Lung microvascular endothelial cell (primary cell): ENCODE results near the gene C2CD2. TPM values are rescaled to one million over a fixed set of nuclear protein-coding genes. Genes with fewer than 3 reads are reported as not detected.

ENCODE experiments used
- DNase-seq, 2 donors: peaks; one replicate each; pipeline versions ENCODE4 v3.0.0 to v3.0.0-alpha.2; 2010; ENCODE audit warnings: low read depth in 2 of 2
- total RNA-seq: library from RNA; depleted of rRNA; stranded (reverse); fragments of >200 nt; gene quantifications from 2 replicates; pipeline ENCODE4 v1.2.1, GENCODE V29; 2014

The C2CD2 gene
- total RNA-seq, 1 donor from 2014 or later, result 34.3 TPM

DNA sequence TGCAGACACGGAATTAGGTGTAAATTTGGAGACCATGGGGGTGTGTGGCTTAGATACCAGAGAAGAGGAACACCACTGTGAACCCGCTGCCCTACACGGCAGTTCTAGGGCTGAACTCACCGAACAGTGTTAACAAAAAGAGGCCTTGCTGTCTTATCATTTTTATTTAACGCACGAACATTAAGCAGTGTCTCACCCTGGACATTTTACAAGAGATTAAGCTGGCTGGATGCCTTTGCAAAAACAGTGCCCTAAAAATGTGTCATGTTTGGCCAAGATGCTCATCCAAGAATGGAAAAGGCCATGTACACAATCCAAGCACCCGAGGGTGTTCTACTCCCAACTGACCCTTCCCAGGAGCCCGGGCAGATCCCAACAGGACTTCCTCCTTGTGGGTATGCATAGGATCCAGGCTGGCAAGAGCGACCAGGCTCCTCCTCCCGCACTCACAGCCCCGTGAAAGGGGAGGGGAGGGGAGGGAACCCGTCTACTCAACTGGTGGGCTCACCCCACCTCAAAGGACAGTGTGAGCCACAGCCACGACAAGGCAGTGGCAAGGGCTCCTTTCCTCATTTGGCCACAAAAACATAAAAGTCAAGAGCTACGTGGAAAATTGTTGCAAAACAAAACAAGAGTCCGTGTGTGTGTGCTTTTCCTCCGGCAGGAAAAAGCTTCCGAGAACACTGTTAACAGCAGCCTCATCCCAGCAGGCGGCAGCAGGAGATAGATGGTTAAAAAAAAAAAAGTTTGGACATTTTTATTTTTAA, 20.3 kb downstream of the C2CD2 start:
- DNase-seq, result peak; percentile 72 to 78

DNA sequence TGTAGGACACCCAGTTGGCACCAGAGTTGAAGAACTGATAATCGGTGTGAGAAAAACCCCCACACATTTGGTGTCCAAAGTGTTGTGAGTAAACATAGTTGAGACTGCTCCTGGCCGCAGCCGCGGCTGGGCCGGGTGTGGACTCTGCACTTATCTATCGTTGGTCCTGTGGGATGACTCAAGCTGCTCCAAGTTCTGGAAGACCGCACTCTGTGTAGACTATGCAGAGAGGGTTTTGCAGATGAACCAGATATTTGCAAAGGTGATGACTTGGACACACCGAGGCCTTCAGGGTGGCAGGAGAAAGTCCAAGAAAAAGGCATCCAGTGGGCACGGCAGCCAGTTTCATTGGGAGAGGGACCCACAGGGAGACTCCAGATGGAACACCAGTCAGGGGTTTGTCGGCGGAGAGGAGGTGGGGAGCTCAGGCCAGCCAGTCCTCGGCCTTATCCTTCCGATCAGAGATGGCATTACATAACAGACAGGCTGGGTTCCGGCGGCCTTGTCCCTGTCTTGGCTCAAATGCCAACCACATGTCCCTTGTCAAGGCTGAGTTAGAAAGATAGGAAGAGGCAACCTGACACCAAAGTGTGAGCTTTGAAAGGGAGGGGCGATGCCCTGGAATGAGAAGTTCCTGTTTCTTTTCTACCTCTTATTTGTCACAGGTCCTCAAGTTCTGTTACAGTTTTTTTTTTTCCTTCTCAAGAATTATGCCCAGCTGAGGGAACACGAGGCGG, 21.1 kb downstream of the C2CD2 start:
- peak in 1 of 2 donors; percentile 57 for DNase-seq

DNA sequence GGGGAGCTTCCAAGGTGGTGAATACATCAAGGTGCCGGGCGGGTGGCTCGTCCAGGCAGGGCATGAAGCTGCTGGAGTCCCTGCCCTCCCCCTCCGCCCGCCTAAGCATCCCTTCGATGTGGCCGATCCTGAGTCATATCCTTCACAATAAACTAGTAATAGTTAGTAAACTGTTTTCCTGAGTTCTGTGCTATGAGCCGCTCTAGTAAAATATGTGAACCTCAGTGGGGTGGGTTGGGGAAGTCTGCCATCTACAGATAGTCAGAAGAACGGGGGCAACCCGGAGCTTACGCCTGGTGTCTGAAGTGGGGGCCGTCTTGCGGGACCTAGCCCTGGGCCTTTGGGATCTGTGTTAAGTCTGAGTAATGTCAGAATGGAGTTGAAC, 21.6 kb downstream of the C2CD2 start:
- peak; percentile 53 to 93 for DNase-seq

GRCh38 chr21:41931041-41931451, 22.8 kb downstream of the C2CD2 start:
- DNase-seq, result no peak

- no peak for DNase-seq
Measured at GRCh38 chr21:41929248-41929647, 24.6 kb downstream of the C2CD2 start.

- DNase-seq, result peak; percentile 84 to 92
Measured at GRCh38 chr21:41928621-41929220, 25.1 kb downstream of the C2CD2 start.

DNA sequence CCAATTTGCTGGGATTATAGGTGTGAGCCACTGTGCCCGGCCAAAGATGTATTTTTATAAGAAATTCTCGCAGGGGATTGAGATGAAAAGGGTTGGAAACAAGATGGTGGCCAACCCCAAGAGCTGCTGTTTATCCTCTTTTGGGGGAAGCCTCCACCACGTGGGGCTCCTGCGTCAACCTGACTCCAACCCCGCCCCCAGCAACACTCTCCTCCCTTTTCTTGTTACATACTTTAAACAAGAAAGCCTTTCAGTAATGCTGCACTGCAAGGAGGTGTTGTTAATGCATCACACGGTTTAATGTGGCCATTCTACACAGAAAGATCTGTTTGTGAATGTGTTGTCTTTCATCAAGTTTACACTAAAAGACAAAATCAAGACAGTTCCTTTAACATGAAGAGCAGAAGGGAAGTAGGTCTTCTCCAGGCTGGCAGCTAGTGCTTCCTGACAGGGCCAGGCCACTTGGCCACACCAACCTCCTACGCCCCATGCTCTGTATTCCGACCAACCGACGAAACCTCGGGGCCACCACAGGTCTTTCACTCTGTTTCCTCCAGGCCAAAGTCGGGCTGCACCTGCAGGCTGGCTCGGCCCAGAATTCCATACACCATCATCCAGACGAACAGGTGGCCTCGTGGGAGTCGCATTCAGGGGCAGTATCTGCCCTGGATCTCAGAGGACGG, 25.9 kb downstream of the C2CD2 start:
- DNase-seq, result no peak

- no peak for DNase-seq
Measured at GRCh38 chr21:41926807-41927171, 27.0 kb downstream of the C2CD2 start.

DNA sequence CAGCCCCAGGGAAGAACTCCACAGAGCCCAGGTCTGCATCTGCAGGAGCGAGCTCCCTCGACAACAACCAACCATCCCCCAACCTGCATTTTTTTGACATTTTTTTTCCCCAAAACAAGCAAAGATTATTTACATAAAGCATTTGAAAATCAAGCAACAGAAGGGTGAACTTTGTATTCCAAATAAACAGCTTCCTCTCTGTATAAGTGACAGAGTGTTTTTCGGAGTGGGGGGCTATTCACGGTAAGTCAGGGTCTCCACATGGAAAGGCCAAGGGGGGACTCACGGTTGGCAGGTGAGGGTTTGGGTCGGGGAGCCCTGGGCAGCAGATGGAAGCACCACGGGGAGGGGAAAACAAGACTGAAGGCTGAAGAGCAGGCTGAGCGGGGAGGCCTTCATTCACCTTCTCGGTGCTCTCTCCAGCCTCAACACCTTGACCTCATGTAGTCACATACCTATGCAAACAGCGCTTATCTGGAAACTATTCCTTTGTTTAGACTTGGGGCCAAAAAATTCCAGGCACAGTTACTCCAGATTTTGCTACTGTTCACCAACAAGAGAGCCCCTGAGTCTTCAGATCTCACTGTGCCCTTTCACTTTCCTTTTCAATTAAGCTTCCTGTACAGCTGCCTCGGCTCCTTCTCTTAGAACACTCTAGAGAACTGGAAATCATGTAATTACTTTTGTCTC, 27.6 kb downstream of the C2CD2 start:
- DNase-seq, result peak; percentile 42 to 81

DNA sequence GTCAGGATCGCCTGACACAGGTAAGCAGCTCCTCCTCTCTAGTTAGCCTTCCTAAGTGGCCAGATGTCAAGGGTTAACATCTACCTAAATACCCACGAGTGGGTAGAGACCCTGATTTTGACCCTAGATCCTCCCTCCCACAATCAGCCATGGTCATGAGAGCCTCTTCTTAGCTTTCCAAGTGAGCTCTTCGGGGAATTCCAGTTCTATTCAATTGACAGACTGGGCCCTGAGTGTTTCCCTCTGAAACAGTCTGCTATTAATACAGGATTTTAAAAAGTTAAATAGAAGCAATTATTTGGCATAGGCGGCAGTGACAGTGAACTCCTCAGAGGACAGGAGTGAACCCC, 28.1 kb downstream of the C2CD2 start:
- DNase-seq, result peak in 1 of 2 donors; percentile 15

GRCh38 chr21:41924368-41924754, 29.5 kb downstream of the C2CD2 start:
- DNase-seq, result no peak

GRCh38 chr21:41923631-41924367, 30.0 kb downstream of the C2CD2 start:
- DNase-seq, result peak in 1 of 2 donors; percentile 60

GRCh38 chr21:41923186-41923585, 30.6 kb downstream of the C2CD2 start:
- DNase-seq, result no peak

- no peak for DNase-seq
Measured at GRCh38 chr21:41921021-41921420, 32.8 kb downstream of the C2CD2 start.

- no peak for DNase-seq
Measured at GRCh38 chr21:41920476-41920875, 33.3 kb downstream of the C2CD2 start.

DNA sequence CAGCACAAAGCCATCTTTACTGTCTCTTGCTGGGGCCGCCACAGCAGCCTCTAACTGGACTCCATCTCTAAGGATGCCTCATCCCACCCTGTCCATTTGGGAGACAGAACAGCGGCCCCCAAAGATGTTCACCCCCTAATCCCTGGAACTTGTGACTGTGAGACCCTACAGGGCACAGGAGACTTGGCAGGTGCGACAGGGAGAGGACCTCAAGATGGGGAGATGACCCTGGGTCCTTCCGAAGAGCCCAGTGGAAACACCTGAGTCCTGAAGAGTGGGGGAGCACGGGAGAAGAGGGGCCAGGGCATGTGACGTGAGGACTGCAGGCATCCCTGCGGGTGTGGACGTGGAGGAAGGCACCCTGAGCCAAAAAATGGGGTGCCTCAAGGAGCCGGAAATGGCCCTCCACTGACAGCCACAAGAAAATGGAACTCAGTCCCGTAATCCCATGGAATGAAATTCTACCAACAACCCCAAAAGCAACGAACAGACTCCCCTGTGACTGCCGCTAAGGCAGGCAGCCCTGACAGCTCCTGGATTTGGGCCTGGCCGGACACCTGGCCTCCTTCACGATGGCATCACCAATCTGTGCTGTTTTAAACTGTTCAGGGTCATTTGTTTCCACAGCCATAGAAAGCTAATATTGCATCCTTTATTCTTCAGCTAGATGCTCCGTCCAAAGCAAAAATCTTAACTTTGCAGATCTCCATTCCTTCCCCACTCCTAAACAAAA, 34.0 kb downstream of the C2CD2 start:
- DNase-seq, result no peak

DNA sequence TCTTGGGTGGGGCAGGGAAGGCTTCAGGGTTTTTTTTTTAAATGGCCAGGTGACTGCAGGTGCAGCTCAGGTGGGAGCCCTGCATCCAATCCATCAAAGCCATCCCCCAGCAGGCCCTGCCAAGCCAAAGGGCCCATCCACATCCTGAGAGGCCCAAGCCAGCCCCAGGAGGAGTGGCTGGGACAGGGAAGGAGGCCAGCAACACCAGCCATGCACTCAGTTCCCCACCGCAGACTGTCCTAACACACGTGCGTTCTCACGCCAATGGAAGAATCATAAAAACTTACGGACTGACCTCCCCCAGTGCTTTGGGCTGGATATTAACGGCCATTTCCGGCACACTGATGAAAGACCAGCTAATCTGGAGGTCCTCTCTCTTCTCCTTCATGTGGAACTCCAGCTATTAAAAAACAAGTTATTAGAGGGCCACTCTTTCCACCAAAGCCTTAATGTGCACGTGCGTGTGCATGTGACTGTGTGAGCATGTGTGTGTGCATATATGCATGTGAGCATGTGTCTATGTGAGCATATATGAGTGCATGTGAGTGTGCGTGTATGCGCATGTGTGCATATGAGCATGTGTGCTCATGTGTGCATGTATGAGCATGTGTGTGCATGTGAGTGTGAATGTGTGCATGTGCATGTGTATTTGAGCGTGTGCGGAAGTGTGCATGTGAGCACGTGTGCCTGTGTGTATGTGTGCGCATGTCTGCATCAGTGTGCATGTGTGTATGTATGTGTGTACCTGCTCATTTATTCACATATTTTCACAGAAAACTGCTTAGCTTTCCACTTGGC, 35.1 kb downstream of the C2CD2 start:
- DNase-seq, result no peak

GRCh38 chr21:41917531-41917930, 36.3 kb downstream of the C2CD2 start:
- DNase-seq, result no peak

DNA sequence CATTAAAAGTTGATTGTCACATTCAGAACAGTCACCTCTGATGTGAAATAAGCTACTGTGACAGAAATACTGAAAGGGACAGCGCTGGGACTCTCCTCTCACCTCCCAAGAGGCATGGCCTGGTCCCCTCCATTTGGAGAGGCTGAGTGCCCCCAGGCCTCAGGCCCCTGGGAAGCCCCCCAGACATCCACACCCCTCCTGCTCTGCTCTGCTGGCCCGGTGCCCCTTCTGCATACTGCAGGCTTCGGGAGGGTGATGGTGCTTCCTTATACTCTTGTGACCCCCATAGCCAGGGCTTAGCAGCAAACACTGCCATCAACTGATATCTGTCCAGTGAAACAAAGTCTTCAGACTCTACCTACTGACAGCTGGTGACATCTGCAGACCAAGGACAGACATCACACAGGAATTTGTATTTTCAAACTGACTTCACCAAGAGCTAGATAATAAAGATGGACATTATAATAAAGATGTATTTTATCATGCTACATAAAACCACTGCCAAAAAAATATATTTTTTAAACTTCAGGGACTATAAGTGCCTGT, 36.9 kb downstream of the C2CD2 start:
- no peak for DNase-seq
